ENCODE data around the gene HLA-DQA1. TPM values are rescaled to one million over a fixed set of nuclear protein-coding genes. Genes with fewer than 3 reads are reported as not detected.

HLA-DQA1 gene
- total and polyA plus RNA-seq, 2 donors (not counting 1 experiment from before 2014, with no cell fraction given), result 0.10 TPM; not detected in 1

- H3K27ac ChIP-seq (ENCODE audit: insufficient read depth, low read length), result no peak overlapping the region
- H3K9ac ChIP-seq (ENCODE audit: insufficient read depth, low read length), result no peak overlapping the region
- no peaks in the 10 kb centered on the region for H3K27me3 ChIP-seq (ENCODE audit: control insufficient read depth, insufficient read depth, low read length)
- no peak overlapping the region for H3K4me2 ChIP-seq (ENCODE audit: extremely low read depth, insufficient read depth, low read length)
- TF ChIP-seq EZH2 (IDR thresholded peaks at IDR 0.05; ENCODE audit: low read length, missing control alignments), result no peak
- TF ChIP-seq, protein P1, sequence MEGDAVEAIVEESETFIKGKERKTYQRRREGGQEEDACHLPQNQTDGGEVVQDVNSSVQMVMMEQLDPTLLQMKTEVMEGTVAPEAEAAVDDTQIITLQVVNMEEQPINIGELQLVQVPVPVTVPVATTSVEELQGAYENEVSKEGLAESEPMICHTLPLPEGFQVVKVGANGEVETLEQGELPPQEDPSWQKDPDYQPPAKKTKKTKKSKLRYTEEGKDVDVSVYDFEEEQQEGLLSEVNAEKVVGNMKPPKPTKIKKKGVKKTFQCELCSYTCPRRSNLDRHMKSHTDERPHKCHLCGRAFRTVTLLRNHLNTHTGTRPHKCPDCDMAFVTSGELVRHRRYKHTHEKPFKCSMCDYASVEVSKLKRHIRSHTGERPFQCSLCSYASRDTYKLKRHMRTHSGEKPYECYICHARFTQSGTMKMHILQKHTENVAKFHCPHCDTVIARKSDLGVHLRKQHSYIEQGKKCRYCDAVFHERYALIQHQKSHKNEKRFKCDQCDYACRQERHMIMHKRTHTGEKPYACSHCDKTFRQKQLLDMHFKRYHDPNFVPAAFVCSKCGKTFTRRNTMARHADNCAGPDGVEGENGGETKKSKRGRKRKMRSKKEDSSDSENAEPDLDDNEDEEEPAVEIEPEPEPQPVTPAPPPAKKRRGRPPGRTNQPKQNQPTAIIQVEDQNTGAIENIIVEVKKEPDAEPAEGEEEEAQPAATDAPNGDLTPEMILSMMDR (conservative IDR thresholded peaks at IDR 0.05 in 1 of 2, IDR thresholded peaks at IDR 0.05 in 1 of 2; ENCODE audit: low read depth in 1 of 2, low read length in 2 of 2), result no peak
- no peaks in the 10 kb centered on the region for H4K20me1 ChIP-seq (ENCODE audit: control insufficient read depth, extremely low read depth, insufficient read depth, low read length)
- no peaks in the 10 kb centered on the region for H3K4me1 ChIP-seq (ENCODE audit: control insufficient read depth, extremely low read depth, insufficient read depth, low read length)
- peak; percentile 81 to 83 for DNase-seq (ENCODE audit: low read depth in 2 of 2)
- no peaks in the 10 kb centered on the region for H3K79me2 ChIP-seq (ENCODE audit: control insufficient read depth, insufficient read depth, low read length)
- H2AFZ ChIP-seq (ENCODE audit: low read length), result no peak overlapping the region
- no peaks in the 10 kb centered on the region for H3K9me3 ChIP-seq (ENCODE audit: control insufficient read depth, insufficient read depth, low read depth, low read length)
- H3K4me3 ChIP-seq (replicated peaks in 1 of 4; ENCODE audit: control extremely low read depth in 1 of 4, insufficient read depth in 1 of 4, low read depth in 3 of 4, low read length in 4 of 4), result no peak overlapping the region
- H3K36me3 ChIP-seq (ENCODE audit: control insufficient read depth, insufficient read depth, low read length), result no peaks in the 10 kb centered on the region
Observed at GRCh38 chr6:32609731-32610640, 27.2 kb upstream of the HLA-DQA1 start.

DNA sequence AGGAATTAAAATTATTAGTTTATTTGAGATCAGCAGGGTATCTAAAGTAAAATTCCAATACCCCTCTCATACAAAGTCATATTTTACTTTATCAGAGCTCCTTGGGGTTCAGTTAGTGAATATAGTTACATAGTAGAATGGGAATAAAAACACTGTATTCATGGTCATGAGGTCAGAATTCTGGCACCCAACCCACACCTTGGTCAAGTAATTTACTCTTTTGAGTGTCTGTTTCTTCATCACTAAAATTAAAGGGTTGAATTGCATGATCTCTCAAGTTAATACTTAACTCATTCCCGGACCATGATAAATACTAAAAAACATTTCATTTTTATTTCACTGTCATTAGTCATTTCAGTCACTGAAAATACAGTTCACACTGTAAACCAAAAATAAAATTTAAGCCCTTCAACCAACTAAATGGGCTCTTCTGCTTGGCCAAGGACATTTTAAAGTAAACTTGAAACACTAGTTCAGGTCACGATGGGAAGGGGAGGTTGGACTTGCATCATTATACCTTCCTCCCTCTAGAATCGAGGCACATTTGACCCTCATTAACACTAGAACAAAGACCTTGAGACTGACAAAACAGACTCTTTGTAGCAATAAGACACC lies 26.4 kb upstream of the HLA-DQA1 start:
- Histone ChIP-seq H3K9ac (ENCODE audit: insufficient read depth, low read length) (no peak overlapping the region), H3K27ac (ENCODE audit: insufficient read depth, low read length) (no peak overlapping the region), H3K4me3 (replicated peaks in 1 of 4; ENCODE audit: control extremely low read depth in 1 of 4, insufficient read depth in 1 of 4, low read depth in 3 of 4, low read length in 4 of 4) (no peak overlapping the region), H3K4me2 (ENCODE audit: extremely low read depth, insufficient read depth, low read length) (no peak overlapping the region), H3K9me3 (ENCODE audit: control insufficient read depth, insufficient read depth, low read depth, low read length) (no peaks in the 10 kb centered on the region), H3K79me2 (ENCODE audit: control insufficient read depth, insufficient read depth, low read length) (no peaks in the 10 kb centered on the region), H2AFZ (ENCODE audit: low read length) (no peak overlapping the region), H4K20me1 (ENCODE audit: control insufficient read depth, extremely low read depth, insufficient read depth, low read length) (no peaks in the 10 kb centered on the region), H3K4me1 (ENCODE audit: control insufficient read depth, extremely low read depth, insufficient read depth, low read length) (no peaks in the 10 kb centered on the region), H3K27me3 (ENCODE audit: control insufficient read depth, insufficient read depth, low read length) (no peaks in the 10 kb centered on the region), H3K36me3 (ENCODE audit: control insufficient read depth, insufficient read depth, low read length) (no peaks in the 10 kb centered on the region)
- TF ChIP-seq, protein P1 (conservative IDR thresholded peaks at IDR 0.05 in 1 of 2, IDR thresholded peaks at IDR 0.05 in 1 of 2; ENCODE audit: low read depth in 1 of 2, low read length in 2 of 2), result no peak
- no peak for TF ChIP-seq EZH2 (IDR thresholded peaks at IDR 0.05; ENCODE audit: low read length, missing control alignments)
- no peak for DNase-seq (ENCODE audit: low read depth in 2 of 2)

GRCh38 chr6:32613475-32613874 lies 23.7 kb upstream of the HLA-DQA1 start:
- Histone ChIP-seq H3K4me3 (replicated peaks in 1 of 4; ENCODE audit: control extremely low read depth in 1 of 4, insufficient read depth in 1 of 4, low read depth in 3 of 4, low read length in 4 of 4) (no peak overlapping the region), H2AFZ (ENCODE audit: low read length) (no peak overlapping the region), H3K4me2 (ENCODE audit: extremely low read depth, insufficient read depth, low read length) (no peak overlapping the region), H3K9ac (ENCODE audit: insufficient read depth, low read length) (no peak overlapping the region), H3K36me3 (ENCODE audit: control insufficient read depth, insufficient read depth, low read length) (no peaks in the 10 kb centered on the region), H3K27ac (ENCODE audit: insufficient read depth, low read length) (no peak overlapping the region), H3K4me1 (ENCODE audit: control insufficient read depth, extremely low read depth, insufficient read depth, low read length) (no peaks in the 10 kb centered on the region), H3K27me3 (ENCODE audit: control insufficient read depth, insufficient read depth, low read length) (no peaks in the 10 kb centered on the region), H4K20me1 (ENCODE audit: control insufficient read depth, extremely low read depth, insufficient read depth, low read length) (no peaks in the 10 kb centered on the region), H3K79me2 (ENCODE audit: control insufficient read depth, insufficient read depth, low read length) (no peaks in the 10 kb centered on the region), H3K9me3 (ENCODE audit: control insufficient read depth, insufficient read depth, low read depth, low read length) (no peaks in the 10 kb centered on the region)
- TF ChIP-seq, protein P1 (conservative IDR thresholded peaks at IDR 0.05 in 1 of 2, IDR thresholded peaks at IDR 0.05 in 1 of 2; ENCODE audit: low read depth in 1 of 2, low read length in 2 of 2), result no peak
- no peak for TF ChIP-seq EZH2 (IDR thresholded peaks at IDR 0.05; ENCODE audit: low read length, missing control alignments)
- no peak for DNase-seq (ENCODE audit: low read depth in 2 of 2)
